ENCODE measurements around the gene IFIT1. TPM values are rescaled to one million over a fixed set of nuclear protein-coding genes. Genes with fewer than 3 reads are reported as not detected.

Gene IFIT1
- total RNA-seq, 4 donors from 2014 or later = 3.3 to 9.3 (median 6.8) TPM

DNA sequence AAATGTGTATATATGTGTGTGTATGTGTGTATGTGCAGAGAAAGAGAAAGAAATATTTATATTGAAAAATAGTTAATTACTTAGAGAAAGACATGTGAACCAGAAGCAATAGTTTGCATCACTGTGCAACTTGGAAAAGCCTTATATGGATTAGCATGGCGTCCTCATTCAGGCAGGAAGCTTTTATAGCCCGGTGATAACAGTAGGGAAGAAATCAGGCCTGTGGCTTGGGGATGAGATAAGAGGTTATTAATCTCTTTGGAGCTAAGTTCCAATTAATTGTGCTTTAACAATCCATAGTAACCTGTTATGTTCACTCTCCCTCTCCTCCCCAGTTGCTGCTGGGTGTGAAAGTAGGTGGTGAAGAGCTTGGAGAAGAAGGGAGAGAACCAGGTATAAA is 58.5 kb downstream of the IFIT1 start:
- Histone ChIP-seq H3K4me3 (no peak overlapping the region), H3K27me3 (no peaks in the 10 kb centered on the region), H3K36me3 (no peaks in the 10 kb centered on the region), H3K4me1 (no peaks in the 10 kb centered on the region), H3K27ac (no peak overlapping the region), H3K9me3 (no peaks in the 10 kb centered on the region)
- no peak for DNase-seq
- TF ChIP-seq, protein P1, sequence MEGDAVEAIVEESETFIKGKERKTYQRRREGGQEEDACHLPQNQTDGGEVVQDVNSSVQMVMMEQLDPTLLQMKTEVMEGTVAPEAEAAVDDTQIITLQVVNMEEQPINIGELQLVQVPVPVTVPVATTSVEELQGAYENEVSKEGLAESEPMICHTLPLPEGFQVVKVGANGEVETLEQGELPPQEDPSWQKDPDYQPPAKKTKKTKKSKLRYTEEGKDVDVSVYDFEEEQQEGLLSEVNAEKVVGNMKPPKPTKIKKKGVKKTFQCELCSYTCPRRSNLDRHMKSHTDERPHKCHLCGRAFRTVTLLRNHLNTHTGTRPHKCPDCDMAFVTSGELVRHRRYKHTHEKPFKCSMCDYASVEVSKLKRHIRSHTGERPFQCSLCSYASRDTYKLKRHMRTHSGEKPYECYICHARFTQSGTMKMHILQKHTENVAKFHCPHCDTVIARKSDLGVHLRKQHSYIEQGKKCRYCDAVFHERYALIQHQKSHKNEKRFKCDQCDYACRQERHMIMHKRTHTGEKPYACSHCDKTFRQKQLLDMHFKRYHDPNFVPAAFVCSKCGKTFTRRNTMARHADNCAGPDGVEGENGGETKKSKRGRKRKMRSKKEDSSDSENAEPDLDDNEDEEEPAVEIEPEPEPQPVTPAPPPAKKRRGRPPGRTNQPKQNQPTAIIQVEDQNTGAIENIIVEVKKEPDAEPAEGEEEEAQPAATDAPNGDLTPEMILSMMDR (IDR thresholded peaks at IDR 0.05) = no peak
- TF ChIP-seq POLR2A (IDR thresholded peaks at IDR 0.05) = no peak

GRCh38 chr10:89452193-89452592 is 59.8 kb downstream of the IFIT1 start:
- H3K4me3 ChIP-seq = no peak overlapping the region

GRCh38 chr10:89454561-89455347 is 62.3 kb downstream of the IFIT1 start:
- Histone ChIP-seq H3K36me3 (no peaks in the 10 kb centered on the region), H3K27me3 (no peaks in the 10 kb centered on the region), H3K4me3 (no peak overlapping the region), H3K27ac (no peak overlapping the region), H3K9me3 (no peaks in the 10 kb centered on the region), H3K4me1 (no peaks in the 10 kb centered on the region)
- TF ChIP-seq, protein P1 (IDR thresholded peaks at IDR 0.05) = no peak
- TF ChIP-seq POLR2A (IDR thresholded peaks at IDR 0.05) = no peak
- no peak for DNase-seq

More at GRCh38 chr10:89452193-89452592, 59.8 kb downstream of the IFIT1 start:
- H3K27ac ChIP-seq = no peak overlapping the region
- DNase-seq = no peak
- no peaks in the 10 kb centered on the region for H3K27me3 ChIP-seq
- no peaks in the 10 kb centered on the region for H3K36me3 ChIP-seq
- TF ChIP-seq, protein P1 (IDR thresholded peaks at IDR 0.05) = no peak
- TF ChIP-seq POLR2A (IDR thresholded peaks at IDR 0.05) = no peak
- H3K9me3 ChIP-seq = no peaks in the 10 kb centered on the region
- H3K4me1 ChIP-seq = no peaks in the 10 kb centered on the region

Other genes starting within 250 kb of the IFIT1 start
- 1 to 10 TPM in 2 of 4 donors, under 1 TPM in 1, not detected in 1; 0.70 to 9.9 (median 3.1) TPM for gene CH25H, start 185.3 kb upstream of the IFIT1 start, total RNA-seq
- 100 to 1,000 TPM in 2 of 4 donors, 10 to 100 TPM in 2; 30.5 to 349 (median 116) TPM for gene LIPA, start 140.8 kb upstream of the IFIT1 start, total RNA-seq
- gene IFIT2, start 90.6 kb upstream of the IFIT1 start, total RNA-seq = 10 to 100 TPM in 1 of 4 donors, 1 to 10 TPM in 3; 3.3 to 10.9 (median 4.7) TPM
- gene IFIT3, start 64.6 kb upstream of the IFIT1 start, total RNA-seq = 10 to 100 TPM; 10.6 to 16.4 (median 13.7) TPM
- gene IFIT1B, start 14.6 kb upstream of the IFIT1 start, total RNA-seq = not detected
- gene IFIT5, start 21.9 kb downstream of the IFIT1 start, total RNA-seq = 10 to 100 TPM in 3 of 4 donors, 1 to 10 TPM in 1; 7.2 to 15.6 (median 12.6) TPM
- gene SLC16A12, start 143.0 kb downstream of the IFIT1 start, total RNA-seq = under 1 TPM in 1 of 4 donors, not detected in 3; 0.38 TPM

Measured in Peyer's patch (tissue), 4 donors.